SK-N-MC (cell line): ENCODE measurements around the gene HTRA1.

Experiments used
- DNase-seq: peaks from one replicate; pipeline ENCODE4 v3.0.0-alpha.2; 2011; ENCODE audit warnings: low read depth, low spot score
- H3K27ac ChIP-seq: fragments of 200-600 bp; sonication (generic); 2 replicates; pipeline ENCODE4 v1.5.1; 2016; ENCODE audit warnings: mixed run types
- H3K36me3 ChIP-seq: fragments of 200-600 bp; sonication (generic); 2 replicates; pipeline ENCODE4 v1.6.1; 2017; ENCODE audit warnings: antibody characterized with exemption, low read length, mixed read lengths; ENCODE audit not compliant: insufficient read depth
- H3K4me3 ChIP-seq: fragments of 200-600 bp; sonication (generic); 2 replicates; pipeline ENCODE4 v1.5.1; 2016
- H3K9ac ChIP-seq: fragments of 200-600 bp; sonication (generic); 2 replicates; pipeline ENCODE4 v1.8.0; 2017; ENCODE audit warnings: mixed run types, mixed read lengths; ENCODE audit not compliant: insufficient read length
- H3K9me3 ChIP-seq: fragments of 200-600 bp; sonication (generic); 2 replicates; pipeline ENCODE4 v1.6.1; 2017; ENCODE audit warnings: low read depth, mild to moderate bottlenecking, antibody characterized with exemption, low read length, moderate library complexity, mixed read lengths
- EZH2 ChIP-seq: fragments of 200-600 bp; sonication (generic); IDR thresholded peaks from one replicate; pipeline ENCODE4 v1.6.1; 2017; ENCODE audit warnings: antibody characterized with exemption
- FOXP2 ChIP-seq: optimal IDR thresholded peaks from 2 replicates; pipeline ENCODE3; 2011; ENCODE audit warnings: mild to moderate bottlenecking, moderate library complexity; ENCODE audit not compliant: insufficient read depth; ENCODE audit errors: extremely low read length, control extremely low read depth
- POLR2AphosphoS5 ChIP-seq: IDR thresholded peaks from 2 replicates; pipeline ENCODE4 v1.6.1; 2012; ENCODE audit warnings: mild to moderate bottlenecking, low read depth, low read length, borderline replicate concordance

HTRA1 gene

GRCh38 chr10:122476333-122476695 is 15.0 kb downstream of the HTRA1 start:
- Histone ChIP-seq H3K36me3 (no peaks in the 10 kb centered on the region), H3K4me3 (no peak overlapping the region), H3K9ac (no peak overlapping the region), H3K9me3 (no peaks in the 10 kb centered on the region), H3K27ac (no peak overlapping the region)
- no peak for DNase-seq
- no peak for TF ChIP-seq FOXP2

GRCh38 chr10:122477436-122477835 is 16.1 kb downstream of the HTRA1 start:
- TF ChIP-seq POLR2AphosphoS5 (no peak), EZH2 (no peak), FOXP2 (no peak)
- no peak overlapping the region for H3K9ac ChIP-seq
- no peaks in the 10 kb centered on the region for H3K36me3 ChIP-seq
- no peaks in the 10 kb centered on the region for H3K9me3 ChIP-seq
- no peak overlapping the region for H3K27ac ChIP-seq
- no peak for DNase-seq
- H3K4me3 ChIP-seq = no peak overlapping the region

- TF ChIP-seq EZH2 (no peak), FOXP2 (no peak), POLR2AphosphoS5 (no peak)
- H3K9ac ChIP-seq = no peak overlapping the region
- DNase-seq = no peak
Measured at GRCh38 chr10:122478971-122479370, 17.6 kb downstream of the HTRA1 start.

GRCh38 chr10:122480146-122480833 is 18.9 kb downstream of the HTRA1 start:
- Histone ChIP-seq H3K27ac (no peak overlapping the region), H3K36me3 (no peaks in the 10 kb centered on the region), H3K4me3 (no peak overlapping the region), H3K9me3 (no peaks in the 10 kb centered on the region), H3K9ac (no peak overlapping the region)
- DNase-seq = no peak
- no peak for TF ChIP-seq POLR2AphosphoS5

More at GRCh38 chr10:122478971-122479370, 17.6 kb downstream of the HTRA1 start:
- Histone ChIP-seq H3K9me3 (no peaks in the 10 kb centered on the region), H3K27ac (no peak overlapping the region), H3K4me3 (no peak overlapping the region), H3K36me3 (no peaks in the 10 kb centered on the region)

GRCh38 chr10:122481296-122482056 is 20.1 kb downstream of the HTRA1 start:
- H3K36me3 ChIP-seq = no peaks in the 10 kb centered on the region
- no peak overlapping the region for H3K4me3 ChIP-seq
- H3K27ac ChIP-seq = no peak overlapping the region
- no peak overlapping the region for H3K9ac ChIP-seq
- TF ChIP-seq EZH2 (no peak), POLR2AphosphoS5 (no peak), FOXP2 (no peak)
- no peaks in the 10 kb centered on the region for H3K9me3 ChIP-seq
- DNase-seq = no peak

GRCh38 chr10:122484276-122485060 is 23.1 kb downstream of the HTRA1 start:
- Histone ChIP-seq H3K36me3 (no peaks in the 10 kb centered on the region), H3K9ac (no peak overlapping the region), H3K27ac (no peak overlapping the region), H3K9me3 (no peaks in the 10 kb centered on the region), H3K4me3 (no peak overlapping the region)
- no peak for DNase-seq
- no peak for TF ChIP-seq FOXP2
- TF ChIP-seq EZH2 = no peak
- TF ChIP-seq POLR2AphosphoS5 = no peak

GRCh38 chr10:122485670-122486069 is 24.3 kb downstream of the HTRA1 start:
- no peaks in the 10 kb centered on the region for H3K36me3 ChIP-seq
- TF ChIP-seq FOXP2 (no peak), POLR2AphosphoS5 (no peak), EZH2 (no peak)
- no peak for DNase-seq

GRCh38 chr10:122486406-122487080 is 25.2 kb downstream of the HTRA1 start:
- TF ChIP-seq POLR2AphosphoS5 = no peak
- TF ChIP-seq FOXP2 = no peak
- TF ChIP-seq EZH2 = no peak
- no peak for DNase-seq
- Histone ChIP-seq H3K9ac (no peak overlapping the region), H3K27ac (no peak overlapping the region), H3K36me3 (no peaks in the 10 kb centered on the region), H3K4me3 (no peak overlapping the region), H3K9me3 (no peaks in the 10 kb centered on the region)

More at GRCh38 chr10:122485670-122486069, 24.3 kb downstream of the HTRA1 start:
- no peaks in the 10 kb centered on the region for H3K9me3 ChIP-seq
- no peak overlapping the region for H3K27ac ChIP-seq
- no peak overlapping the region for H3K4me3 ChIP-seq
- H3K9ac ChIP-seq = no peak overlapping the region
